Heart left ventricle (tissue), 13 donors: ENCODE results near the gene ADAM19.

Experiments
- CTCF ChIP-seq, 12 donors: fragments of 200-600 bp; sonication (generic) in 4 of 12; IDR thresholded peaks; one replicate each; pipeline versions ENCODE4 v1.5.0 to v1.8.0; 2018 to 2022; ENCODE audit warnings: antibody characterized with exemption in 12 of 12, mild to moderate bottlenecking in 5 of 12
- POLR2A ChIP-seq, 2 donors: fragments of 450-650 bp; IDR thresholded peaks; one replicate each; pipeline ENCODE4 v1.6.1; 2017; ENCODE audit warnings: antibody characterized with exemption in 2 of 2, mild to moderate bottlenecking in 2 of 2, moderate library complexity in 2 of 2
- donor health status: ischemic (EF 13 %, LVEDD 7.1; RV severe dilation, severe dysfunction).
- donor health status: DM: no; HTN: yes; CAD: no.
- donor health status: DM: no; HTN: no; CAD: no.
- donor health status: ischemic (EF 25% LVEDD 6.9; RV normal size, moderate dysfunction).
- donor health status: ischemic (EF 25% LVEDD 5.7; RV mildly dilated, moderate dysfunction).
- donor health status: ischemic (EF 35%, LVEDD 5.7; RV mildly dilated, moderate dysfunction).
- donor health status: nonischemic (EF 11% LVEDD 7.7; RV severe dilation, severe dysfunction).
- donor health status: DM: yes; HTN: yes; CAD: no.
- donor health status: PGD.
- donor health status: ischemic (EF 29% LVEDD 5.4; RV normal size, mild dysfunction).
- donor health status: nonischemic (EF 23%, LVEDD 6.1; RV moderate dilation, normal function).

- no peak for TF ChIP-seq CTCF (IDR thresholded peaks at IDR 0.05)
- TF ChIP-seq POLR2A (IDR thresholded peaks at IDR 0.05): no peak
Measured at GRCh38 chr5:157578079-157578780, 2.7 kb upstream of the ADAM19 start.
